Dedifferentiated amniotic fluid mesenchymal stem cell (primary cell): ENCODE results near the gene MARK1.
"Not testable (repeated sequence)": the region's sequence is repeated elsewhere in the genome, so short reads cannot be mapped to it uniquely, and the experiment has no call there.

ENCODE experiments used
- DNase-seq: peaks from one replicate; pipeline ENCODE4 v3.0.0-alpha.2; 2016; ENCODE audit errors: extremely low spot score

Gene MARK1

GRCh38 chr1:220611100-220611499 is 83.2 kb downstream of the MARK1 start:
- DNase-seq, result not testable (repeated sequence)

GRCh38 chr1:220616836-220617235 is 88.9 kb downstream of the MARK1 start:
- DNase-seq, result no peak

- no peak for DNase-seq
Measured at GRCh38 chr1:220628431-220628830, 100.5 kb downstream of the MARK1 start.

- no peak for DNase-seq
Measured at GRCh38 chr1:220631238-220631815, 103.4 kb downstream of the MARK1 start.

GRCh38 chr1:220637759-220638158 is 109.8 kb downstream of the MARK1 start:
- no peak for DNase-seq

DNA sequence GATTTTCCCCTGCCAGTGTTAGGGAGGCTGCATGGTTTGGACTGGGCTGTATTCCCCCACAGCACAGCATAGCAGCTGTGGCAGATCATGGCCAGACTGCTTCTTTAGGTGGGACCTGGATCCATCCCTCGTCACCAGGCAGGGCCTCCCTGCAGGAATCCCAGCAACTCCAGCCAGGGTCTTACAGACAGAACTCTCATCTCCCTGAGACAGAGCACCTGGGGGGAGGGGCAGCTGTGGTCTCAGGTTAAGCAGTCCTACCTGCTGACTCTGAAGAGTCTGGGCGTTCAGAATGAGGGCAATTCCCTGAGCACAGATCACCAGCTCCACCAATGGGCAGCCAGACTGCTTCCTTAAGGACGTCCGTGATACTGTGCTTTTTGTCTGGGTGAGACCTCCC is 114.3 kb downstream of the MARK1 start:
- DNase-seq, result no peak

- no peak for DNase-seq
Measured at GRCh38 chr1:220652995-220653394, 125.1 kb downstream of the MARK1 start.

DNA sequence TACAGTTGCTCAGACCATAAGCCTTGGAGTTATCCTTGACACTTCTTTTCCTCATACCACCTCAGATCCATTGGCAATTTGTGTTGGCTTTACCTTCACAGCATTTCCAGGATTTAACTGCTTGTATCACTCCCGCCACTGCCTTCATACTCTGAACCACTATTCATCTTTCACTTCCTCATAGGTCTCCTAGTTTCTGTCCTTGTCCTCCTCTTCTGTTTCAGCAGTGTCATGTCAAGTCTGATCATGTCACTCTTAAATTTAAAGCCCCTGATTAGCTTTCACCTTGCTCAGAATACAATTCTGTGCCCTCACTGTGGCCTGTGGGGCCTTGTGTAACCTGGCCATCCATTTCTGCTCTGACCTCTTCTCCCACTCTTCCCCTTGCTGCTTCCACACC is 127.6 kb downstream of the MARK1 start:
- no peak for DNase-seq

- no peak for DNase-seq
Measured at GRCh38 chr1:220655961-220656740, 128.2 kb downstream of the MARK1 start.

DNA sequence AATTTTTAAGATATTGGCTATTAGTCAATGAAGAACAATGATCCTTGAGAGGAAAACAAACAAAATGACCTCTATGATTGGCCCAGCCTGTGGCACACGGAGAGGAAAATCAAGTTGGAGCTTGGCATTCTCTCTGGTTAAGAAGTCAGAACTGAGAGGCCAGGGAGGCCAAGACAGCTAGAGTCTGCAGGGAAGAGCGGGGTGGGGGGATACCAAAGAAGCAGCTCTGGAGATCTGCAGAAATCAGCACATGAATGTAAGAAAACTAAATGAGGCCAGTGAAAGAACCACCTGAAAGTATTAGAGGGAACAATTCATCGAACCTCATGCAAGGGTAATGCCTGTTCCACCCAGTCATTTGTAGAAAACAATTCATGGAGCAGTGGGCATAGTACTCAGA is 138.4 kb downstream of the MARK1 start:
- no peak for DNase-seq

GRCh38 chr1:220669005-220669404 is 141.1 kb downstream of the MARK1 start:
- DNase-seq, result no peak

- DNase-seq, result no peak
Measured at GRCh38 chr1:220670365-220670764, 142.4 kb downstream of the MARK1 start.

- DNase-seq, result no peak
Measured at GRCh38 chr1:220673921-220674320, 146.0 kb downstream of the MARK1 start.

DNA sequence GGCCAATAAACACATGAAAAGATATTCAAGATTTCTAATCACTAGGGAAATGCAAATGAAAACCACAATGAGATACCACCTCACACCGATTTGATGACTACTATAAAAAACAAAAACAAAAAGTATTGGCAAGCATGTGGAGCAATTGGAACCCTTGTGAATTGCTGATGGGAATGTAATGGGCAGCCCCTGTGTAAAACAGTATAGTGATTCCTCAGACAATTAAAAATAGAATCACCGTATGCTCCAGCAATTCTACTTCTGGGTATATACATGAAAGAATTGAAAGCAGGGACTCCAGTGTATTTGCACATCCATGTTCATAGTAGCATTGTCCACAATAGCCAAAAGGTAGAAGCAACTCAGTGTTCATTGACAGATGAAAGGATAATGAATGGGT is 149.3 kb downstream of the MARK1 start:
- no peak for DNase-seq

- DNase-seq, result no peak
Measured at GRCh38 chr1:220680085-220680687, 152.2 kb downstream of the MARK1 start.

- no peak for DNase-seq
Measured at GRCh38 chr1:220681220-220681880, 153.4 kb downstream of the MARK1 start.

DNA sequence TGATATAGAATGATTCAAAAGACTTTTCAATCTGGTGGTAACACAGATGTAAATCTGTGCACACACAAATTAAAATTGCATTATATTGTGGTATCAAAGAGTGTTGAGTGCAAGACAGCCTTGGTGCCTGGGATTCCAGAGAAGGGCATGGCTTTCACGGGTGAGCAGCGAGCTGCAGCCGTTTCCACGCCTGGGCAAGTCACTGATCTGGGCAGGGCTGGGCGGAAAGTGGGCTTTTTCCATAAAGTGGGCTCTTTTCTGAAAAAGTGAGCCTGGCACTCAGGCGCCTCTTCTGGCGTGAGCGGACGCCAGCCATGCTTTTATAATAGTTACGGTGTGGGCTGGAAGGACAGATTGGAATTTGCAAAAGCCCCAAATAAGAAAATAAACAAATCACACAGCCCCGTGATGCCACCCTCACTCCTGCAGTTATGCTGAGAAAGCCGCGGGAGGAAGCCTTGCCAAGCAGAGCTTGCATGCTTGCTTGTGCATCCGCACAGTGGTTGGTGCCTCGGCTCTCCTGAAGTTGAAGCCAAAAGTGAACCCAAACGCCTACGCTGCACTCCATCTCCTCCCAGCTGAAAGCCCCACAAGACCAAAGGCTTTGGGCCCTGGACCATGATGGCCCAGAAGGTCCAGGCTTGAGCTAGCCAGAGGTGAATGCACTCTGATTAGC is 155.1 kb downstream of the MARK1 start:
- DNase-seq, result no peak

DNA sequence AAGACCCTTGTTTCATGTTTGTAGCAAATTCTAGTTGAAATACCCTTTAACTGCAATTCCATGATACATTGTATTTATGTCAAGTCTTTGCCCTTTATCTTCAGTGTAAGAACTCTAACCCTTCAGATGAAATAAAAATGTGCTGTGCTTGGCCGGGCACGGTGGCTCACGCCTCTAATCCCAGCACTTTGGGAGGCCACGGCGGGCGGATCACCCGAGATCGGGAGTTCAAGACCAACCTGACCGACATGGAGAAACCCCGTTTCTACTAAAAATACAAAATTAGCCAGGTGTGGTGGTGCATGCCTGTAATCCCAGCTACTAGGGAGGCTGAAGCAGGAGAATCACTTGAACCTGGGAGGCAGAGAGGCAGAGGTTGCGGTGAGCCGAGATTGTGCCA is 155.8 kb downstream of the MARK1 start:
- not testable (repeated sequence) for DNase-seq

DNA sequence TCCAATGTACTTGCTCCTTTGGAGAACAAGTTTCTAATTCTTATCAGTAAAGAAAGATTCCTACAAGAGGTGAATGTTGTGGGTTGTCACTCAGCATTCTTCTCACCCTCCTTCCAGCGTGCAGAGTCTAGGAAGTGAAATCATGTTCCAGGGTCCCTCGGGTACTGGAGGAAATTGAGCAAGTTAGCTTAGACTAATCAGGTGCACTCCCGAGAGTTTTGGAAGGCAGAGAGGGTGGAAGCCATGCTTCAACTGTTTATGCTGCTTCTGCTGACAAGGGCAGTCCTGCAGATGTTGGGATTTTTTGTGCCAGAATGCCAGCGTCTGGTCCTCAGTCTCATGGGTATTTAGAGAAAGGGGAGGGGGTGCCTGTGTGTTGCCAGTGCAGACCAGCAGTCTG is 157.0 kb downstream of the MARK1 start:
- DNase-seq, result no peak

GRCh38 chr1:220685879-220686278 is 157.9 kb downstream of the MARK1 start:
- DNase-seq, result no peak

DNA sequence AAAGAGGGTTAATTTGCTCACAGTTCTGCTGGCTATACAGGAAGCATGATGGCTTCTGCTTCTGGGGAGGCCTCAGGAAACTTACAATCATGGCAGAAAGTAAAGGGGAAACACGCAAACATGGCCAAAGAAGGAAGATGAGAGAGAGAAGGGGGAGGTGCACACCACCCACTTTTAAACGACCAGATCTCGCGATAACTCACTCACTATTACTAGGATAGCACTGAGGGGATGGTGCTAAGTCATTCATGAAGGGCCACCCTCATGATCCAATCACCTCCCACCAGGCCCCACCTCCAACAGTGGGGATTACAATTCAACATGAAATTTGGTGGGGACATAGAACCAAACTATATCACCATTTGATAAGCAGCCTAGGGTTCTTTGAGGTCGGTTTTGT is 159.9 kb downstream of the MARK1 start:
- no peak for DNase-seq

DNA sequence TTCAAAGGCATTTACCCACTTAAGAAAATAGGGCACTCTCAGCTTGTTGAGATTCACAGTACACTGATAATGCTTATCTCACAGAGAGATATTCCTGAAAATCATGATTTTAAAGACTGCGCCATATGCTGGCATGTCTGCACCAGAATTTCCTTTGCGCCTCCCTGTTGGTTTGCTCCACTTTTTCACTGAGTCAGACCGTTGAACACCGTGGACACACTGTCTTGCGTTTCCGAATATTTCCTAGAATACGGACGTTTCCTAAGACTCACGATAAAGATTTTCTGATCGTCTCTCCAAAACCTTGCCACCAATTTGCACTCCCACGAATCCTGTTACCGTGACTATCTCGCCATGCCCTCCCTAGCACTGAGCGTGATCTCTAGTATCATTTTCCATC is 161.7 kb downstream of the MARK1 start:
- no peak for DNase-seq
